Activated CD4-positive, CD25-positive, alpha-beta regulatory T cell treated with anti-CD3 and anti-CD28 coated beads, Interleukin-2, amount 50 U/mL, for 16 hours (primary cell): Measurements from ENCODE around the gene UBE2U.

Experiments
- DNase-seq: peaks from one replicate; pipeline ENCODE4 v3.0.0-alpha.2; 2020; ENCODE audit warnings: low read depth, low spot score

The UBE2U gene

GRCh38 chr1:64291931-64292330, 88.5 kb downstream of the UBE2U start:
- no peak for DNase-seq

- no peak for DNase-seq
Observed at GRCh38 chr1:64292399-64292798, 89.0 kb downstream of the UBE2U start.

- no peak for DNase-seq
Observed at GRCh38 chr1:64293820-64294219, 90.4 kb downstream of the UBE2U start.

- DNase-seq, result no peak
Observed at GRCh38 chr1:64295136-64295535, 91.7 kb downstream of the UBE2U start.

GRCh38 chr1:64295561-64295960, 92.1 kb downstream of the UBE2U start:
- DNase-seq, result no peak

- no peak for DNase-seq
Observed at GRCh38 chr1:64296459-64296858, 93.0 kb downstream of the UBE2U start.

- DNase-seq, result no peak
Observed at GRCh38 chr1:64302194-64302593, 98.8 kb downstream of the UBE2U start.

- no peak for DNase-seq
Observed at GRCh38 chr1:64302971-64303370, 99.5 kb downstream of the UBE2U start.

- DNase-seq, result no peak
Observed at GRCh38 chr1:64304823-64305222, 101.4 kb downstream of the UBE2U start.

- DNase-seq, result no peak
Observed at GRCh38 chr1:64308866-64309265, 105.4 kb downstream of the UBE2U start.

- DNase-seq, result no peak
Observed at GRCh38 chr1:64309431-64309831, 106.0 kb downstream of the UBE2U start.

- no peak for DNase-seq
Observed at GRCh38 chr1:64310760-64311159, 107.3 kb downstream of the UBE2U start.

GRCh38 chr1:64312431-64312830, 109.0 kb downstream of the UBE2U start:
- DNase-seq, result no peak

- no peak for DNase-seq
Observed at GRCh38 chr1:64315402-64315801, 112.0 kb downstream of the UBE2U start.
